CD4-positive, alpha-beta T cell treated with Interferon alpha-2 for 1 hour (primary cell): ENCODE results near the gene DDAH2.

ENCODE experiments used
- DNase-seq, 2 donors: peaks; one replicate each; pipeline ENCODE4 v3.0.0-alpha.2; 2020 to 2022

Gene DDAH2

DNA sequence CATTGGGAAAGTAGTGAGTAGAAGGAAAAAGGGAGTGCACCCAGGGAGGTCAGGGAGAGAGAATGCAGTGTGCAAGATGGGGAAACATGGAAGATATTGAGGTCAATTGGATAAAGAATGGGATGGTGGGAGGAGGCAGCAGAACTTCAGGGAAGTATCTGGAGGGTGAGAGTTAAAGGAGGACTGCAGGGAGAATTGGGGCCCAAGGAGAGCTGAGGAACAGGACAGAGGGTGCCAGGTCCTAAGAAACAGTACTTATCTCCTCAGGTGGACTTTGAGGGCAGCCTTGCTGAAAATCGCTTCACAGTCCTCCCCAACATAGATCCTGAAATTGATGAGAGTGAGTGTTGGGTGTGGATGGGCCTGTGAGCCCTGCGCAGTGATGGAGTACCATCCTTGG lies 29.2 kb upstream of the DDAH2 start:
- DNase-seq, result no peak

DNA sequence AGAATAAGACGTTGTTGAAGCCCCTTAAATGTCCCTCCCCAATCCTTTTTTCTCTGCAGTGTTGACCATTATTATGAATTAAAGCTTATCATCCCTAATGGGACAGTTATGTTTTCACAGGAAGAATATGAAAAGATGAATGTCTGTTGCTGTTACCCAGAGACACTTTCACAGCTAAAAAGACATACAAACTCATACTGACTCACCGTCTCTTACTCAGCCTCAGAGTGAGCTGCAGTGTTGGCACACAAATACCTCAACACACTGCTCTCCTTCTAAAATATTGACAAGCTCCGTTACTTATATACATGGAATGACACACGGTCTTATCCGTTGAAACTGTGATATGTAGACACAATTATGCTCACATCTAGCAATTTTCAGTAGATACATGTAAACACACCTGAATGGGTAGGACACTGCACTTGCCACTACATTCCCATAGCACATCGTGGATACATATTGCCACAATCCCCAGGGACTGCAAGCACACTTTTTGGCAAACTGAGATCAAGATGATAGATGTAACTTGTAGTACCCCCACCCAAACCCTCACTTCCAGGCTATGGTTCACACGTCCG lies 23.7 kb upstream of the DDAH2 start:
- no peak for DNase-seq

DNA sequence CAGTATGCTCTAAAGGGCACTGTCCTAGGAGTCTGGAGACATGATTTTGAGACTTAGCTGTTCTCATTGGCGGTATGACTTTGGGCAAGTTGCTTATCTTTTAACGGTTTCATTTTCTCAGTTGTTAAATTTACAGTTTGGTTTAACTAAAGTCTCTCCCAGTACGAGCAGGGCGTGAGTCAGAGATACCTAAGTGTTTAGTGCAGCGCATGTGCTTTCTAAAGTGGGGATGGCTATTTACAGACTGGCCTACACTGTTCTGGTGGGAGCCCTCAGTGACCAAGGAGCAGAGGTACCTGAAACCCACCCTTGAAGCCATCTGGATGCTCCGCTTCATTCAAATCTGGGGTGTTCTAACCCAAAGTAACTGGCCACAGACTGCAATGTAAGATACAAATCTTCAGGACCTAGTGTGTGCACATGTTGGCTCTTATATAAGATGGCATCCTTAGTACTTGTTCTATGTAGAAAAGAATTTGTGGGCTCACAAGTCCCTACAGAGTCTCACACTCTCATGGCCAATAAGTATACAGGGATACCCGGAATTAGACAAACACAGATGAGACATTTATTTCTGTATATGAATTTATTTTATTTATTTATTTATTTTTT lies 21.4 kb upstream of the DDAH2 start:
- no peak for DNase-seq

DNA sequence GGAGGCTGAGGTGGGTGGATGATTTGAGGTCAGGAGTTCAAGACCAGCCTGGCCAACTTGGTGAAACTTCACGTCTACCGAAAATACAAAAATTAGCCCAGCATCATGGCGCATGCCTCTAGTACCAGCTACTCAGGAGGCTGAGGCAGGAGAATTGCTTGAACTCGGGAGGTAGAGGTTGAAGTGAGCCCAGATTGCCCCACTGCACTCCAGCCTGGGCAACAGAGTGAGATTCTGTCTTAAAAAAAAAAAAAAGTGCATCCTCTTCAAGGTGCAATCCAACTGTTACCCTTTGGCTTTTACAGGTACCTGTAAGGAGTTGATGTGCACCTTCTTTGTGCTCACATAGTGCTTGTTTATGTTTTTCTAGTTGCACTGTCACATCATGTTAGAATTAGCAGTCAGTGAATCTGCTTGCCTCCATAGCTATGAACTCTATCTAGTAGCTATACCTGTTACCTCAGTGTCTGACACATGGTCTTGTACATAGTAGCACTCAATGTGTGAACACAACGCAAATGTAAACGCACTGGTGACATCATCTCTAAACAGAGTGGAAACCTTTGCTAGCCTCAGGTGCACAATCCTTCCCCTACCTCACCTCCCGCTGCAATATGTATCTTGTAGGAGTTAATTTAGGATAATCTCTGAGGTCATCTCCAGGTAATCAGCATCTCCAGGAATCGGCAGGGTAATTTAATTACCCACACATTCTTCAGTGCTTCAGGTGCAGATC lies 20.4 kb upstream of the DDAH2 start:
- no peak for DNase-seq

DNA sequence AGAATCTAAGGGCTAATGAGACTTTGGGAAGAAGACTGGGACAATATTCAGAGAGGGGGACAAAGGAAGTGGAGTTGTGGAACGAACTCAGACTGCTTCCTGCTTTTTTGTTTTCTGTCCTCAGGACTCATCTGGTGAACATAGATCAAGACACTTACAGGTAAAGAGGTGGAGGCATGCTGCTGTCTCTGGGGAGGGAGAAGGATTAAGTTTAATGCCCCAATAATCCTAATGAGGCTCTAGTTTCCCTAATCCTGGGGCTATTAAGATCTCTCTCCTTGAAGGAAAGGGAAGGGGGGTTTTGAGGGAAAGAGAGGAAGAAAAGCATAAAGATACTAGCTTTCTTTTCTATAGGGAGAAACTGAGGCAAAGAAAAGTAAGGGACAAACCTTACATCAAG lies 15.3 kb upstream of the DDAH2 start:
- DNase-seq, result no peak

DNA sequence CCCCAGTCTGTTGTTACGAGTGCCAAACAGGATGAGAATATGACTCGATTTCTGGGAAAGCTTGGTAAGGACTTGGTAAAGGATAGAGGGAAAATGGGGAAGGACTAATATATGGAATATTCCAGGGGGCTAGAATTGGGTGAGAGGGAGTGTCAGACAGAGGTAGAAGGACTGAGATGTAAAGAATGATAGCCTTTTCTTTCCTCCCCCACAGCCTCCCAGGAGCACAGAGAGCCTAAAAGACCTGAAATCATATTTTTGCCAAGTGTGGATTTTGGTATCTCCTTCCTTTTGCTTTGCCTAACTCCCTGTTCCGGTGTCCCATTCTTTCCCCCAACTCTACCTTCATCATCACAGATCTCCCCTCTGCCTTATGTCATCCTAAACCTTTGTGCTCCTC lies 13.8 kb upstream of the DDAH2 start:
- DNase-seq, result no peak

DNA sequence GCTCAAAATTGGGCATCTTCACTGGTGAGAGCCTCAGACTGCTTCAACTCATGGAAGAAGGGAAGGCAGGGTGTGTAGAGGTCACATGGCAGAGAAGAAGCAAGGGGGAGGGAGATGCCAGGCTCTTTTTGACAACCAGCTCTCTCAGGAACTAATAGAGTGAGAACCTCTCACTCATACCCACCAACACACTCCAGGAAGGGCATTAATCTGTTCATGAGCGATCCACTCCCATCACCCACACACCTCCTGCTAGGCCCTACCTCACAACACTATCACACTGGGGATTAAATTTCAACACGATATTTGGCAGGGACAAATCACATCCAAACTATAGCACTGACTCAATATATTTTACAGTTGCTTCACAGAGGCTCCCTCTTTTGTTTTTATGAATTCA lies 12.7 kb upstream of the DDAH2 start:
- DNase-seq, result no peak

DNA sequence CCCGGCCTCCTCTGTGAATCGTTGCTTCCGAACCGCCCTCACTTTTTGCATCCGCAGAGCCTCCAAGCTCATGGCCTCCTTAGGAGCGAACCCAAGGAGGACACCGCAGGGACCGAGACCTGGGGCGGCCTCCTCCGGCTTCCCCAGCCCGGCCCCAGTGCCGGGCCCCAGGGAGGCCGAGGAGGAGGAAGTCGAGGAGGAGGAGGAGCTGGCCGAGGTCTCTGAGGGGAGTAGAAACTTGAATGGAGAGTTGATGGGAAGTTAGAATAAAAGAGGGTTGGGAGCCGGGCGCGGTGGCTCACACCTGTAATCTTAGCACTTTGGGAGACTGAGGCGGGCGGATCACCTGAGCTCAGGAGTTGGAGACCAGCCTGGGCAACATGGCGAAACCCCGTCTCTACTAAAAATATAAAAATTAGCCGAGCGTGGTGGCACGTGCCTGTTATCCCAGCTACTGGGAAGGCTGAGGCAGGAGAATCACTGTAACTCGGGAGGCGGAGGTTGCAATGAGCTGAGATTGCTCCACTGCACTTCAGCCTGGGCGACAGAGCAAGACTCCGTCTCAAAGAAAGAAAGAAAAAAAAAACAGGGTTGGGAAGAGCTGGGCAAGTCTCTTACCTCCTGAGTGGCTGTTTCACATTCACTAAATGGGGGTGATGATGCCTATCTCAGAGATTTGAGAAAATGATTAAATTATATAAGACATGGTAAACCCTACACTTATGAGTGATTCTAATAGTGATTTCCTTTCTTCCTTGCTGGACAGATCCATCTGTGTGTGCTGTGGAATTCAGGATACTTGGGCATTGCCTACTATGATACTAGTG lies 11.5 kb upstream of the DDAH2 start:
- no peak for DNase-seq

DNA sequence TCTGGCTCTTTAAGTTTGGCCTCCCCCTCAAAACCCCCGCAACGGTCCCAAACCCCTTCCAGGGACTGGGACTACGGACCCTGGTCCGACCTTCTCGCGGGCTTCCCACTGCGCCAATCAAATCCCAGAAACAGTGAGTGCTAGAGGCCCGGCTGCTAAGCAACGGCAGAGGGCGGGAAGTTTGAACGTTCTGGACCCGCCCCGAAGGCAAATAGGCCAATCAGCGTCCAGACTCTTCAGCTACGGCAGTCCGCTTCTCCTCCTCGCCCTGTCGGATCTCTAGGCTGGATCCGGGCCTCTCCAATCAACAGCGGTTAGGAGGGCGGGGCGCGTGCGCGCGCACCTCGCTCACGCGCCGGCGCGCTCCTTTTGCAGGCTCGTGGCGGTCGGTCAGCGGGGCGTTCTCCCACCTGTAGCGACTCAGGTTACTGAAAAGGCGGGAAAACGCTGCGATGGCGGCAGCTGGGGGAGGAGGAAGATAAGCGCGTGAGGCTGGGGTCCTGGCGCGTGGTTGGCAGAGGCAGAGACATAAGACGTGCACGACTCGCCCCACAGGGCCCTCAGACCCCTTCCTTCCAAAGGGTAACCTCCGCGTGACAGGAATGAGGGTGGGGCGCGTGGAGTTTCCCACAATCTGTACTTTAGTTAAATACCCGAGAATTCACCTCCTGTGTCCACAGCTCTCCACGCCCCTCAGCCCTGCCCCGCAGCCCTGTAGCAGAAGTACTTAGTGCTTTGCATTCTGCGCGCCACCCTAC lies 10.7 kb upstream of the DDAH2 start, which contains the start of gene MSH5:
Gene MSH5 (plus strand): TSS at position 367 of the 758 bp plus-strand sequence. CDS start 462 bp downstream, outside the sequence.
- peak; percentile 97 to 98 for DNase-seq

DNA sequence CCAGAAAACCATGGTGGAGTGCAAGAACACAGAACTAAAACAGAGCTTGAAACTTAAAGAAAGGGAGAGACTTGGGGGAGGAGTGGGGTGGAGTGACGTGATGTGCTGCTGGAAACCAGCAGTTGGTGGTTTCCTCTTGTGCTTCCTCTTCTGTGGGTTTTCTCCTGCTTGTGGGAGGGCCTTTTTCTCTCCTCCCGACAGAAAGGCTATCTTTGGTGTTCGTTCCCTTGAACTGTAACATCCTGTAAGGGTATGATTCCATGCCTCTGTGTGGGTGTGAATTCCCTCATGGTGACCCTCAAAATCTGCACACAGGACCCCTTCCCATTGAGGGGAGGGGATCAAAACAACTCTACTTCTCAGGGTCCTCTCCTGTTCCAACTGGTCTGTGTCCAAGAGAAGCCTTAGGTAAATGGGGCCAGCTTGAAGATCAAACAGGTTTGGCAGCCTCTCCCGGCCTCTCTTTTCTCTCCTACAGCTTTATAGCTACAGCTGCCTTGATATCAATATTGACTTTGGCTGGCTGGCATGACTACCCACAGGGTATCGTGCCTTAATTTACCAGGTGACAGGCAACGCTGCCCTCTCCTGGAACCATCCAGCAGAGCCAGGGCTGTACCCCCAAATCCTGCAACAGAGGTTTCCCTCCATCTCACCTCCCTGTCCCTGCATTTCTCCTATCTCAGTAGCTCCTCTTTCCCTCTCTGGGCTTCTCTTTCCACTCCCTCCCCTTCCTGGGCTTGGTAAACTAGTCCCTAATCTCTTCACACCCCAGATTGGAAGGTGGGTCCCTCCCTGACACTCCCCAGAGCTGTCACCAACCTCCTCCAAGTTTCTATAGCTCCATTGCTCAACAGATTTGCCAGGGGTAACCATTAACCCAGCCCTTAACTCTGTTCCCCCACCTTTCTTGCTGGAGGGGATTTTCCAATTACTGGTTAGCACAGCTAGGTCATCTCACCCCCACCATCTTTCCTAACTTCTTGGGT lies 9.2 kb upstream of the DDAH2 start:
- peak; percentile 87 to 88 for DNase-seq

DNA sequence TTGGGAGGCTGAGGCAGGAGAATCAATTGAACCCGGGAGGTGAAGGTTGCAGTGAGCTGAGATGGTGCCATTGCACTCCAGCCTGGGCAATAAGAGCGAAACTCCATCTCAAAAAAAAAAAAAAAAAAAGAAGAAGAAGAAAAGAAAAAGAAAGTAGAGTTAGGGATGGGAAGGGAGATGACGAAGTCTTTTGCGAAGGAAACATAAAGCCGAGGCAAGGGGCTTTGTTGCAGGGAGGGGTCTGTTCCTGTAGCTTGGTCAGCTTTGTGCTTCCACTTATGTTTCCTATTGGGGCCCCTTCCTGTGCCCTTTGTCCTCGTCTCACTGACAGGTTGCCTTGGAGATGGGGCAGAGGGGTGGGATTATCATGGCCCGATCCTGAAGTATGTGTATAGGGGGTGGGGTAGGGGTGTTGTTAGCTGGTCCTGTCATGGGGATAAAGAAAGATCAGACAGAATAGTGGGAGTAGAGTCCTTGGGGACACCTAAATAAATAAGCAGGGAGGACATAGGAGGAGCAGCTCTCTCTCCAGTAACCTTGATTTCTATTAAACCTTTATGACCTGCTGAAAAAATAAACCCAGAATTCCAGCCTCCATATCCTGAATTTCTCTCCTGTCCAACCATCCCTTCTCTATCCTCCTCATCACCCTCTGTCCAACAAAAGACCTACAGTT lies 8.4 kb upstream of the DDAH2 start:
- DNase-seq, result peak; percentile 58 to 63

DNA sequence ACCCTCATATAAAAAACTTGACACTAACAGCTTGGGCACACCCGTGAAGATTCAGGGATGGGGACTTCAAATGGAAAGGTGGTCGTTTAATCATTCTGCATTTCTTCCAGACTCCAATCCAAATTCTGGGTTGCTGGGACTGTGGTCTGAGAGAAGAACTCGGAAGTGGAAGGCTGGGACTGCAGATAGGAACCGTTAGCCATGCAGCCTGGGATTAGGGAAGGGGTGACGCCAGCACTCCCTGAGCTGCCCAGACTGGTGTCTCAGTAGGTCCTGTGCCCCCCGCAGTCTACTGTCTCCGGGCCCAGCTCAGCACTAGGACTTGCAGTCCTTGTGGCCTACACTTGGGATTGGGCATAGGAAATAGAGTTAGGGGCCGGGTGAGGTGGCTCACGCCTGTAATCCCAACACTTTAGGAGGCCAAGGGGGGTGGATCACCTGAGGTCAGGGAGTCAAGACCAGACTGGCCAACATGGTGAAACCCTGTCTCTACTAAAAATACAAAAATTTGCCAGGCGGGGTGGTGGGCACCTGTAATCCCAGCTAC lies 7.7 kb upstream of the DDAH2 start:
- DNase-seq, result peak in 1 of 2 donors; percentile 26

DNA sequence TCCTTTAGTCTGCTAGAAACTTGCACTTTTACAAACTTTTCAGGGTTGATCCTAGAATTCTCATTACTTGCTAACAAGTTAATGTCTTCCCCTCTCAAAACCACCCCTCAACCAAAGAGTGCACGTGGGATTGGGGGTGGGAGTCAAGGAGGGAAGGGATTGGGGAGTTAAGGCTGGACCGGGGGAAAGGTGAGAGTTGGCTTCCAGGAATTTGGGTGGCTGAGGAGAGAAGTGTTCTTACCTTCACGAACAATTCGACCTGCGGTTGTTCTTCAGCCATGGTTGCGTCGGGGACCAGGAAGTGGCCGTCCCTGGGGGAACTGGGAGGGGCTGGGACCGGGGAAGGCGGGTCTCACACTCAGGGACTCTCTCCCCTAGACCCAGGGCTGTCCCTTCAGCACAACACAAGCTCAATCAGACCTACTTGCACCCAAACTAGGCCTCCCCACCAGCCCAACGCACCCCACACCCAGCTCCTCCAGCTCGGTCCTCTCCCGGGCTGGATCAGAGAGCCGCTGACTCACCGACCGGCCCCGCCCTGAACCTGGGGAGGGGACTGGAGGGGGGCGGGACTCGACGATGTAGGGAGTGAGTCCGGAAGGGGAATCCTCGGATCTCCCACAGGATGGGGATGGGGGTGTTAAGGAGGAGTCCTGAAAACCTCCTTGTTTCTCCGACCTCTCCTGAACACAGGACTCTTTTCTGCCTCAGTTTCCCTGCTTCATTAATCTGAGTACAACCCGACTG lies 7.1 kb upstream of the DDAH2 start, which contains the start of gene CLIC1:
Gene CLIC1 (minus strand): TSS at position 510 of the 747 bp plus-strand sequence. CDS start 230 bp downstream, at position 280.
- DNase-seq, result peak; percentile 87

DNA sequence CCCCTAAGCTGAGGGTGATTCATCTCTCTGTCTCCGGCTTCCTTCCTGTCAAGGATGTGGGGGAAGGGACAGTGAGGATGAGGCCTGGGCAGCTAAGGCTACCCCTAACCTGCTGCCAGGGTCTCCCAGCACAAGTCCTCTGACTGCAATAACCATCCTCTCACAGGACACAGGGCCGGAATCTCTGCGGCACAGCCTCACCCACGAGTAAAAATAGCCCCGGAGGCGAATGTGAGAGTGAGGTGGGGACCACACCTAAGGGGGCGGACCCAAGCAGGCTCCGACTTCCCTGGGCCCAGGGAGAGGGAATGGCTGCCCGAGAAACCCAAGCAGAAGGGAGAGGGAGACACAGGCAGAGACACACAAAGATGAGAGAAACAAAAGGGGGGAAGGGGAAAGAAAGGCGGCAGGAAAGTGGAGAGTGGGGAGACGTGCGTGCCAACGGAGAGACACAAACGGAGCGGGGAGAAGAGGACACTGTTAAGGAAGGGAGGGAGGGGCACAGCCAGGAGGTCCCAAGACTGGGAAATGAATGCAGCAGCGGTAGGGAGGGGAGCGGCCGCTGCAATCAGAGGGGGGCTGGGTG lies 5.8 kb upstream of the DDAH2 start:
- peak; percentile 78 to 83 for DNase-seq

DNA sequence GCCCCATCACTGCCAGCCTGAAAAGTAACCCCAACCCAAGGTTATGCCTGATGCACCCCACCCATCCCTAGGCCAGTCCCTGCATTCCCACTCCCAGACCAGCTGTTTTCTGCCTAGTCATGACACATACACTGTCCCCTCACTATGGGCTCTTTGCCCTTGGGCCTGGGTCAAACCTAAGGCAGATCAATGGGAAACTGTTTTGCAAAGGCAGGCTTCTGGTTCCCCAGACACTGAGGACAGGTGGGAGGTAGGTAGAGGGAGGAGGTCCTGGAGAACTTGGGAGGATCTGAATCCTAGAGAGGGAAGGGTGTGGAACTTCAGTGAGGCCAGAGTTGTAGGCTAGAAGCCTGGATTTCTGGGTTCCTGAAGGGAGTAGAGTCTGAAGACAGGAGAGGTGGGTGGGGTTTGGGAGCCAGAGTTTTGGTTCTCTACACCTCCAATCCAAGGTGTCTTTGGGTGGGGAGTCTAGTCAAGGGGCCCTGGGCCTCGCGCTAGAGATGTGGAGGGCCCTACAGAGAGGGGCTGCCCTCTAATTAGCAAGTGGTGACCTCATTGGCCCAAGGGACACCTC lies 5.2 kb upstream of the DDAH2 start:
- DNase-seq, result no peak

DNA sequence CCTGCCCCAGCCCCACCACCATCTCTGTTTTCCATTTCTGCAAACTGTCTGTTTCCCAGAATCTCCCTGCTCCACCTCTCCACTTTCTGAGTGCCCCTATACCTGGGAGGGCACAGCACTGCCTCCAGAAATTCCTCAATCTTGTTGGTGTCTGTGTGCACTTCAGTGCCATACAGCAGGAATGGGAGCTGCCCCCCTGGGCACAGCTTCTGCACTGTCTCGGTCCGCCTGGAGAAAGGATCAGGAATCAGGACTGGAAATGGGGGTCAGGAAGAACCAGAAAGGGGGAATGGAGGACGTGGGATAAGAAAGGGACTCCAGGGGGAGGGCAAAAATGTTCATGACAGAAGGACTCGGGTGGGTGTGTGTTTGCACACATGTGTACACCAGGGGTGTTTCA lies 4.6 kb upstream of the DDAH2 start:
- no peak for DNase-seq

DNA sequence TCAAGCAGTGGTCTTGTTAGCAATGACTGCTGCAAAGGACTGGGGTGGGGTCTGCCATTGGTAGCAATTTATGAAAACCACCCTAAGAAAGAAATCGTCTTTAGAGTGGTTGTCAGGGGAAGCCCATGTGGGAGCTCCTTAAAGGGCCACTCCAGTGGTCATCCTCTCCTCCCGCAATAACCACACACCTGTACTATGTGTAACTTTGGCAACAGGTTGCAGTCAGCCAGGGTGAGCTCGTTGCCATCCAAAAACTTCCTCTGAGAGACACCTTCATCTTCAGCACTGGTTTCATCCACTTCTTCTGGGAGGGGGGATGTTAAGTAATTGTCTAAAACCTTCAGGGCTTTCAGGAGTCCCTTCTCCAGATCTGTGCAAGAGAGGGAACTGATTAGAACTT lies 2.9 kb upstream of the DDAH2 start:
- DNase-seq, result no peak

DNA sequence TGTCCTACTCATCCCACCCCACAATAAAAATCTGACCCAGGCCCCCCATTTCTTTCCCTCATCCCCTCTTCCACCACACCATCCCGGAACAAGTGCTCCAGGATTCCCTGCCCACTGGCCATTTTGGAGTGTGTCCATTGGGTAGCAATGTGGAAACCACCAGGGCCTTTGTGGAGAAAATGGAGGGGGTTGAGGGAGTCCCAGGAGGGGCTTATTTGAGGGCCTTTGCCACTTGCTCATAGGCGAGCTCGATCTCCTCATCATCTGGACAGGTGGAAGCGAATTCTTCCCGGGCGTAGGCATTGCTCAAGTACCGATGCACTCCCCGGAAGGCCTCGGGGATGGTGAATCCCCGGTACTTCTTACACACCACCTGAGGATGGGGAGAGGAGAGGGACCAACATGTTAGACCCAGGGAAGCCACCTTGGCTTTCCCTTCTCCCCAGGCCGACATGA lies 1.6 kb upstream of the DDAH2 start:
- no peak for DNase-seq
